Ovary (tissue), 9 donors: Measurements from ENCODE around the gene AGL. TPM values are rescaled to one million over a fixed set of nuclear protein-coding genes. Genes with fewer than 3 reads are reported as not detected.

Experiments
- DNase-seq, 5 donors: peaks; one replicate each; pipeline ENCODE4 v3.0.0-alpha.2; 2019 to 2020
- H3K27ac ChIP-seq, 2 donors: fragments of 200-600 bp; one replicate each; pipeline versions ENCODE4 v1.5.1 to v1.8.0; 2019 to 2022
- H3K27me3 ChIP-seq: fragments of 200-600 bp; one replicate; pipeline ENCODE4 v1.8.0; 2022
- H3K36me3 ChIP-seq: fragments of 200-600 bp; sonication (generic); one replicate; pipeline ENCODE4 v1.5.1; 2019
- H3K4me1 ChIP-seq: one replicate; pipeline ENCODE4 v1.8.1; 2013; ENCODE audit warnings: mild to moderate bottlenecking, moderate library complexity; ENCODE audit not compliant: insufficient read depth
- H3K4me3 ChIP-seq: fragments of 200-600 bp; sonication (generic); one replicate; pipeline ENCODE4 v1.5.1; 2017
- H3K9me3 ChIP-seq, 2 donors: fragments of 200-600 bp in 1 of 2; sonication (generic) in 1 of 2; one replicate each; pipeline versions ENCODE4 v1.5.1 to v1.8.1; 2013 to 2019; ENCODE audit warnings: mild to moderate bottlenecking in 1 of 2, moderate library complexity in 1 of 2
- EP300 ChIP-seq: sonication (generic); formaldehyde crosslinking; IDR thresholded peaks from one replicate; pipeline ENCODE4 v1.6.1; 2017; ENCODE audit warnings: antibody characterized with exemption
- POLR2A ChIP-seq: fragments of 450-650 bp; IDR thresholded peaks from one replicate; pipeline ENCODE4 v1.6.1; 2017; ENCODE audit warnings: antibody characterized with exemption, mild to moderate bottlenecking, moderate library complexity
- WGBS, 3 donors: extraction: QIAGEN DNeasy Blood & Tissue Kit in 1 of 3; methylation state at CpG; one replicate each; pipeline versions ENCODE4 v1.1.5 to v1.1.7; 2013 to 2017; 5-methylcytosine and 5-hydroxymethylcytosine counted together
- intact Hi-C, 4 donors: fragments of 100-400 bp; cut with DNase I; formaldehyde crosslinking; loops; one replicate each; pipeline versions ENCODE4 v1.11.0 to v1.15.1; 2022 to 2023
- polyA plus RNA-seq, 2 donors: library from polyadenylated mRNA; stranded (reverse); fragments of 200-250 nt in 1 of 2; fragments of 350-450 nt in 1 of 2; fragmentation: Illumina TruSeq in 1 of 2; extraction: RNeasy Lipid Tissue Mini Kit (QIAGEN cat#74804) in 1 of 2; gene quantifications; one replicate each; pipeline ENCODE4 v1.2.3, GENCODE V29; 2013 to 2014
- total RNA-seq, 7 donors: library from RNA; depleted of rRNA in 2 of 7; stranded (reverse); fragments of >200 nt in 2 of 7; fragmentation: NEBNext Ultra II Directional in 3 of 7; extraction: Animal tissue kit (Norgen Biotek cat#: 25700) in 3 of 7; gene quantifications; one replicate each; pipeline versions ENCODE4 v1.1.0 to v1.2.4, GENCODE V29; 2016 to 2023
- TF ChIP-seq, protein P1 (sequence below), 3 donors: fragments of 450-650 bp in 2 of 3; fragments of 200-600 bp in 1 of 3; IDR thresholded peaks; one replicate each; pipeline versions ENCODE4 v1.5.1 to v1.8.0; 2016 to 2022; ENCODE audit warnings: antibody characterized with exemption in 3 of 3, mild to moderate bottlenecking in 1 of 3
- donor health status: DM: no; HTN: no; CAD: no; lungs with moderate emphysema.
- donor health status: DM: no; HTN: no; CAD: no.
- donor health status: Bipolar disorder and iron deficiency.
- donor health status: DM: yes; HTN: yes; CAD: no.
- donor health status: DM: no; HTN: no; CAD: no.
- donor health status: DM: yes; HTN: yes; CAD: no.

AGL gene
- total and polyA plus RNA-seq, 9 donors, result 4.1 to 13.8 (median 10.5) TPM

- H3K36me3 ChIP-seq, result no peaks in the 10 kb centered on the region
- no peaks in the 10 kb centered on the region for H3K27me3 ChIP-seq
- TF ChIP-seq POLR2A (no peak), EP300 (no peak)
- TF ChIP-seq, protein P1, sequence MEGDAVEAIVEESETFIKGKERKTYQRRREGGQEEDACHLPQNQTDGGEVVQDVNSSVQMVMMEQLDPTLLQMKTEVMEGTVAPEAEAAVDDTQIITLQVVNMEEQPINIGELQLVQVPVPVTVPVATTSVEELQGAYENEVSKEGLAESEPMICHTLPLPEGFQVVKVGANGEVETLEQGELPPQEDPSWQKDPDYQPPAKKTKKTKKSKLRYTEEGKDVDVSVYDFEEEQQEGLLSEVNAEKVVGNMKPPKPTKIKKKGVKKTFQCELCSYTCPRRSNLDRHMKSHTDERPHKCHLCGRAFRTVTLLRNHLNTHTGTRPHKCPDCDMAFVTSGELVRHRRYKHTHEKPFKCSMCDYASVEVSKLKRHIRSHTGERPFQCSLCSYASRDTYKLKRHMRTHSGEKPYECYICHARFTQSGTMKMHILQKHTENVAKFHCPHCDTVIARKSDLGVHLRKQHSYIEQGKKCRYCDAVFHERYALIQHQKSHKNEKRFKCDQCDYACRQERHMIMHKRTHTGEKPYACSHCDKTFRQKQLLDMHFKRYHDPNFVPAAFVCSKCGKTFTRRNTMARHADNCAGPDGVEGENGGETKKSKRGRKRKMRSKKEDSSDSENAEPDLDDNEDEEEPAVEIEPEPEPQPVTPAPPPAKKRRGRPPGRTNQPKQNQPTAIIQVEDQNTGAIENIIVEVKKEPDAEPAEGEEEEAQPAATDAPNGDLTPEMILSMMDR (IDR thresholded peaks at IDR 0.05), result no peak
- 58 to 68% (median 67%) methylated on average over 6 of the region's 6 CpGs for WGBS, 3 donors
- peak overlapping the region in 1 of 2 donors; percentile 81 for H3K27ac ChIP-seq
- intact Hi-C loops, result no loop called here
- DNase-seq, result no peak
- H3K4me1 ChIP-seq, result peaks cover 2% of the 10 kb centered on the region
- no peaks in the 10 kb centered on the region for H3K9me3 ChIP-seq
- peak overlapping the region; percentile 97 for H3K4me3 ChIP-seq
Measured at GRCh38 chr1:99849413-99849743, 783 bp upstream of the AGL start.

- TF ChIP-seq, protein P1 (IDR thresholded peaks at IDR 0.05), result no peak
- Histone ChIP-seq H3K4me3 (peak overlapping the region; percentile 97), H3K36me3 (no peaks in the 10 kb centered on the region), H3K27me3 (no peaks in the 10 kb centered on the region), H3K27ac (peak overlapping the region; percentile 64 to 81), H3K4me1 (peaks cover 2% of the 10 kb centered on the region), H3K9me3 (no peaks in the 10 kb centered on the region)
- no peak for DNase-seq
- 1 to 4% (median 3%) methylated on average over 15 of the region's 15 CpGs for WGBS, 3 donors
- intact Hi-C loops, result no loop called here
Measured at GRCh38 chr1:99850459-99851291, 514 bp downstream of the AGL start.

GRCh38 chr1:99851850-99852454 is 1.8 kb downstream of the AGL start:
- no peak overlapping the region for H3K4me3 ChIP-seq
- peaks cover 2% of the 10 kb centered on the region for H3K4me1 ChIP-seq
- H3K36me3 ChIP-seq, result no peaks in the 10 kb centered on the region
- TF ChIP-seq POLR2A, result no peak
- TF ChIP-seq EP300, result no peak
- TF ChIP-seq, protein P1 (IDR thresholded peaks at IDR 0.05), result no peak
- DNase-seq, result no peak
- no peak overlapping the region for H3K27ac ChIP-seq
- intact Hi-C loops, result no loop called here
- no peaks in the 10 kb centered on the region for H3K27me3 ChIP-seq
- 84 to 88% (median 87%) methylated on average over 4 of the region's 4 CpGs for WGBS, 3 donors
- no peaks in the 10 kb centered on the region for H3K9me3 ChIP-seq

DNA sequence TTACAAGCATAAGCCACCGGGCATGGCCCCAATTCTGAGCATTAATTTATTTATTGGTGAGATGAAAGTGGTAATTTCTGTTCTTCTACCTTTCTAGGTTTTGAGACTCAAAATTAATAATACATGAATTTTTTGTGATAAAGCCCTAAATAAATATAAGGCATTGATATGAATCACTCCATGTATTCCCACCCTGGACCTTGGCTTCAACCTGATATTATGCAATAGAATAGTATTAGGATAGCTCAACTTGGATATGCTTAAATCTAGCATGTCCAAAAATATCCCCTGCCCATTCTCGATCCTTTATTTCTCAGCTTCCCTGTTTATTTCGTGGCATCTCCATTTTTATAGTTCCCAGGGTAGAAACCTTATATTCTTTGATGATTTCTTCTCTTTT is 2.5 kb downstream of the AGL start:
- Histone ChIP-seq H3K4me3 (no peak overlapping the region), H3K4me1 (peaks cover 2% of the 10 kb centered on the region), H3K9me3 (no peaks in the 10 kb centered on the region), H3K27ac (no peak overlapping the region), H3K27me3 (no peaks in the 10 kb centered on the region), H3K36me3 (no peaks in the 10 kb centered on the region)
- no peak for TF ChIP-seq POLR2A
- TF ChIP-seq, protein P1 (IDR thresholded peaks at IDR 0.05), result no peak
- TF ChIP-seq EP300, result no peak
- no peak for DNase-seq
- WGBS, 3 donors, result 84 to 96% (median 89%) methylated on average over 3 of the region's 3 CpGs
- intact Hi-C loops, result no loop called here
